GM13977 (cell line): ENCODE measurements around the gene AFTPH.

Experiments
- DNase-seq: peaks from one replicate; pipeline ENCODE4 v3.0.0; 2012; ENCODE audit warnings: low spot score
- in situ Hi-C: fragments of 300-500 bp; cut with MboI; formaldehyde crosslinking; loops from one replicate; pipeline ENCODE4 v1.12.0; 2022; ENCODE audit warnings: low sequenced_read_pairs, low pct_unique_long_range_greater_than_20kb, mixed read lengths, inconsistent platforms; ENCODE audit not compliant: unreplicated experiment
- TF ChIP-seq, protein P1 (sequence below): IDR thresholded peaks from 2 replicates; pipeline ENCODE4 v1.5.1; 2012; ENCODE audit warnings: mild to moderate bottlenecking, control low read depth; ENCODE audit not compliant: insufficient read depth; ENCODE audit errors: extremely low read depth, missing control alignments

The AFTPH gene

DNA sequence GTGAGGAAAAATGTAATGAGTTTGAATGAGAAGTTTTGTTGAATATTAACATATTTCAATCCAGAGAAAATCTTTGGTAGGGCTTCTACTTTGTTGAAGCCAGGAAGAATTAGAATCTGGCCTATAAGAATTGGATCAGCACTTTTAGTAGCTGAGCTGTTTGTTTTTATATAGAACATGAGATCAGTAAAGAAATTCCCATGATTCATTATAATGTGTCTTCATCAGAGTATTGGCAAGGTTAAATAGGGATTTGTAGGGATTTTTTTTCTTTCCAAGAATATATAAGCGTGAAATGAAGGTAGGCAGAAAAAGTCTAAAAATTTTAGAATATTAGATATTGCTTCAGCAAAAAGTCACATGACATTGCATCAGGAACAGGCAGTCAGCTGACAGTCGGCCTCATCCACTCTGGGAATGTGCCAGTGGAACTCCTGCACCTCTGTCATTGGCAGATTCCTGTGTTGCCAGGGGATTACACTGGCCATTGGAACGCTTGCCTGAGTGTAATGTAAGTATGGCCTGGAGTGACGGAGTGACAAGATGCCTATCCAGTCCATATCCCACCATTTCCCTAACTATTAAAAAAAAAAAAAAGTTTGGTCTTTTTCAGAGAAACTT, 69.0 kb downstream of the AFTPH start:
- TF ChIP-seq, protein P1, sequence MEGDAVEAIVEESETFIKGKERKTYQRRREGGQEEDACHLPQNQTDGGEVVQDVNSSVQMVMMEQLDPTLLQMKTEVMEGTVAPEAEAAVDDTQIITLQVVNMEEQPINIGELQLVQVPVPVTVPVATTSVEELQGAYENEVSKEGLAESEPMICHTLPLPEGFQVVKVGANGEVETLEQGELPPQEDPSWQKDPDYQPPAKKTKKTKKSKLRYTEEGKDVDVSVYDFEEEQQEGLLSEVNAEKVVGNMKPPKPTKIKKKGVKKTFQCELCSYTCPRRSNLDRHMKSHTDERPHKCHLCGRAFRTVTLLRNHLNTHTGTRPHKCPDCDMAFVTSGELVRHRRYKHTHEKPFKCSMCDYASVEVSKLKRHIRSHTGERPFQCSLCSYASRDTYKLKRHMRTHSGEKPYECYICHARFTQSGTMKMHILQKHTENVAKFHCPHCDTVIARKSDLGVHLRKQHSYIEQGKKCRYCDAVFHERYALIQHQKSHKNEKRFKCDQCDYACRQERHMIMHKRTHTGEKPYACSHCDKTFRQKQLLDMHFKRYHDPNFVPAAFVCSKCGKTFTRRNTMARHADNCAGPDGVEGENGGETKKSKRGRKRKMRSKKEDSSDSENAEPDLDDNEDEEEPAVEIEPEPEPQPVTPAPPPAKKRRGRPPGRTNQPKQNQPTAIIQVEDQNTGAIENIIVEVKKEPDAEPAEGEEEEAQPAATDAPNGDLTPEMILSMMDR, result no peak
- in situ Hi-C loops, result loop anchor here (10.0 to 25.0 kb wide), 2 partner anchors 272 to 444 kb away; no protein-coding TSS in a partner anchor
- DNase-seq, result no peak

DNA sequence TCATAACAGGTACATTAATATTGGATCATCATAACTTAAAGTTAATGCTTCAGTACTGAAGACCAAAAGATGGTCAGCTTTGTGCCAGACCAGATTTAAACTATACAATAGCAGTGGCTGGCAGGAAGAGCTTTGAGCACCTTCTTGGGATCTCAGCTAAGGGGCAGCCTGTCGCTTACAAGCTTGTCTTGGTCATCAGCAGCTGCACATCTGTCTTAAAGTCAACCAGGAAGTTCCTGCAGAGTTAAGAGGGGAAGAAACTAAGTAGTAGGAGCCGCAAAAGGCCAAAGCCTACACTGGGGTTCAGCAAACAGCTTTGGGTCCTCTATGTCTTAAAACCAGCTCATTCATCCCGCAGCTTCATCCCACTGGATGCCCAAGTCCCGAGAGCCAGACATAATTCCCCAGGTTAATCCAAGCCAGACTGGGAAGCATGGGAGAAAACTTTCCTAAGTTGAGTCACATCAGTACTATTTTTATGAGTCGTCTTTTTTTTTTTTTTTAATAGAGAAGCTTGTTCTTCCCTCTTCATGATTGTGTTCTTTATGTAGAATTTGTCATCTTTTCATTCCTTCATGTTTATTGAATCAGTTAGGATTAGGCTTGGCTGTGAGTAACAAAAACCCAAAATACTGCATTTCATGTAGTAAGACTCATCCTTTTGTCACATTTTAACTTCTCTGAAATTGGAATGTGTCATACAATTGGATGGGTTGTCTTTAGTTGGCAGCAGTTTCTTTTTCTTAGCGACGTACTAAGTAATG, 70.3 kb downstream of the AFTPH start:
- in situ Hi-C loops, result loop anchor here (10.0 to 25.0 kb wide), 2 partner anchors 270 to 443 kb away; no protein-coding TSS in a partner anchor
- DNase-seq, result no peak
- TF ChIP-seq, protein P1, result no peak

DNA sequence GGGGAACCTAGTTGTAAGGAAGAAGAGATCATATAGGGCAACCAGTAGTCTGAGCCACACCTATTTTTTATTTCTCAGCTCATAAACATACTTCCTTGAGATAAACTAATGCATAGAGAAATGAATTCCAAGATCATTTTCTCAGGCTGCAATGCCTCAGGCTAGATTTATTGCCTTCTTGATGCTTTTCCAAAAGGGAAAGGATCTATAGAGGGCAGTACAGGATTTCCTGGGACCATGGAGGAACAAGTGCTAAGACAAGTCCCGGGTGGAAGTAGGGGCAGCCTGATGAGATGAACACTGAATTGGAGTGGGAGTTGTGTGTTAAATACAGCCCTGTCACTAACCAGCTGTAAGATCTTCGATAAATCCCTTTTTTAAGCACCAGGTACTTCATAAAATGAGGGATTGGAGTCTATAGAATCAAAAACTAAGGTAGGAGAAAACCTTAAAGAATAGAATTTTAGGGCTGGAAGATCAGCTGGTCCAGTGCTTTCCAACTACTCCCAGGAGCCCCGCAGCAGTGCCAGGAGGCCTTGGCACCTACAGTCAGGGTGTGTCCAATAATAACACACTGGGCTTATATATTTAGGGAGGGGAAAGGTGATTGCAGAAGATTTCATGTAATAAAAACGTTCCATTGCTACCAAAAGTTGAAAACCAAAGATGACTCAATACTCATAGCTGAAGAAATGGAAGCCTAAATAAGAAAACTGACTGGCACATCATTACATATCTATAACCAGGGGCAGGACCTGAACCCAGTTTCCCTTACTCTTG, 71.5 kb downstream of the AFTPH start:
- DNase-seq, result no peak
- TF ChIP-seq, protein P1, result no peak
- in situ Hi-C loops, result loop anchor here (10.0 to 25.0 kb wide), 2 partner anchors 269 to 442 kb away; no protein-coding TSS in a partner anchor

DNA sequence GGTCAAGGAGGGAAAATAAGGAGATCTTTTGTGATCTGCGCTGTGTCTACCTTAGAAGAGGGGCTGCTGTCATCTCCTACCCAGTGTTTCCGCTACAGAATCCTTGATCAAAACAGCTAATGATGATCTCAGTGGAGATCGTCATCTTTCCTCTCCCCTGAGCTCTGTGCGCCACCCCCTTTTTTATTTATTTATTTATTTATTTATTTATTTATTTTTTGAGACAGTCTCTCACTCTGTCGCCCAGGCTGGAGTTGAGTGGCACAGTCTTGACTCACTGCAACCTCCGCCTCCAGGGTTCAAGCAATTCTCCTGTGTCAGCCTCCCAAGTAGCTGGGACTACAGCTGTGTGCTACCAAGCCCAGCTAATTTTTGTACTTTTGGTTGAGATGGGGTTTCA, 74.1 kb downstream of the AFTPH start:
- in situ Hi-C loops, result loop anchor here (10.0 to 25.0 kb wide), 2 partner anchors 267 to 439 kb away; no protein-coding TSS in a partner anchor
- TF ChIP-seq, protein P1, result no peak
- no peak for DNase-seq

DNA sequence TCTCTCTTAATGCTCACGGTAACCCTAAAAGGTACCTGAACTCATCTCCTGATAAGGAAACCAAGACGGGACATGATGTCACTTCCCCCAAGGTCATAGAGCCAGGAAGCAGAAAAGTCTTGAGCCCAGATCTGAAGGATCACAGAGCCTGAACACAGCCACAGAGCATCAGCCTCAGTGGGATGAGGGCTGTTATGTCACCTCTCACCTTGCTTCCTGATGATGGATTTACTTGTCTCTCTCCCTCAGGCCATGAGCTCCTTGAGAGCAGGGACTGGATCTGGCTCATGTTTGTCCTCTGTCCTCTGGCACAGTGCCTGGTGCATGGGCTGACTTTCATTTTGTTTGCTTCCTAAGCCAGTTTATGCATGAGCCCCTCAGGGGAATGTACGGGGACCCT, 75.3 kb downstream of the AFTPH start:
- DNase-seq, result no peak
- TF ChIP-seq, protein P1, result no peak
- in situ Hi-C loops, result loop anchor here (10.0 to 25.0 kb wide), 2 partner anchors 265 to 438 kb away; no protein-coding TSS in a partner anchor

DNA sequence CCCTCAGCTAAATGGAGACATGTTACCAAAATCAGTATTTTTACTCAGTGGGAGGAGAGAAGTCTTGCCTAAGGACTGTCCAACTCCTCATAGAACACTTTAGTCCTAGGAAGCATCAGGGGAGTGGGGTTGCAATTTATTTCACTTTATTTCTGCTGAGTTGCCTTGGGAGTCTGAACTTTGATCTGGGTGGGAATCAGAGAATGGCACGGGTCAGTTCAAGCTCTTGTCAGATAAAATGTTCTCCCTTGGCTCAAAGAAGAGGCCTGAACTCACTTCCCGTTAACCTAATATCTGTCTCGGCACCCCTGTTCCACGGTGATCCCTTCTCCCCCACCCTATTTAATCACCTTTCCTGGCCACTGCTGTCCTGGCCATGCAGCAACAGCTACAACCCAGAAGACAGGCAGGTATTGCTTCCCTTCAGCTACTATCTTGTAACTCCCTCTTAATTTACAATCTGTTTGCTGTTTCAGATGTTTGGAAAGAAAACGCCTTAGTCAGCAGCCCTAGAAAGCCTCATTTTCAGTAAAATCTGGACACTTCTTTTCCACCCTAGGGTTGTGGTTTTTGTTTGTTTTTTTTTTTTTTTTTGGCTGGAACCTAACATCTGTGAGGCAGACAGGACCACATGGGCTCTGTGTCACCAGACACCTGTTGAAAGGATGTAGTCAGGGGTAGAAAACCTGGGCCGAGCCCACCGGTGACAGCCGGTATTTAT, 77.1 kb downstream of the AFTPH start:
- in situ Hi-C loops, result no loop called here
- TF ChIP-seq, protein P1, result no peak
- DNase-seq, result no peak
